Gastroesophageal sphincter (tissue), 3 donors: Measurements from ENCODE around the gene HTD2.

ENCODE experiments used
- CTCF ChIP-seq, 4 experiments: fragments of 200-600 bp in 2 of 4; fragments of 450-650 bp in 2 of 4; sonication (generic) in 1 of 4; IDR thresholded peaks; one replicate each; pipeline ENCODE4 v1.5.1; 2017 to 2019; ENCODE audit warnings: antibody characterized with exemption in 4 of 4, mild to moderate bottlenecking in 2 of 4, moderate library complexity in 2 of 4
- POLR2A ChIP-seq, 2 donors: fragments of 450-650 bp; IDR thresholded peaks; one replicate each; pipeline ENCODE4 v1.6.1; 2017; ENCODE audit warnings: antibody characterized with exemption in 2 of 2, mild to moderate bottlenecking in 2 of 2, moderate library complexity in 1 of 2

GRCh38 chr3:58287354-58287753, 19.0 kb upstream of the HTD2 start:
- TF ChIP-seq POLR2A (IDR thresholded peaks at IDR 0.05) (no peak), CTCF (IDR thresholded peaks at IDR 0.05) (no peak)
